Activated CD8-positive, alpha-beta memory T cell treated with anti-CD3 and anti-CD28 coated beads, Interleukin-2, amount 10 ng/mL, durations not matched to agents 7 days and 5 days (primary cell): ENCODE measurements around the gene SRRM2. TPM values are rescaled to one million over a fixed set of nuclear protein-coding genes. Genes with fewer than 3 reads are reported as not detected.
A peak's percentile ranks its signal among the peaks of the same experiment; 100 is the strongest.

Experiments used
- ATAC-seq: fragments of 150-1000 bp; cut with Tn5 transposase; one replicate; pipeline ENCODE4 v1.10.0; 2021; ENCODE audit warnings: moderate library complexity
- CTCF ChIA-PET: fragments of 350-600 bp; sonication (Branson Sonifier 250); formaldehyde crosslinking; loops from one replicate; lab custom pipeline; 2021; ENCODE audit warnings: antibody characterized with exemption; lab: Charles Lee
- DNase-seq: peaks from one replicate; pipeline ENCODE4 v3.0.0-alpha.2; 2020
- H3K27ac Mint-ChIP-seq: one replicate; pipeline ENCODE4 v1.8.0; 2021; ENCODE audit warnings: mild to moderate bottlenecking, mixed read lengths
- H3K27me3 Mint-ChIP-seq: one replicate; pipeline ENCODE4 v1.8.0; 2021; ENCODE audit warnings: mixed read lengths
- H3K36me3 Mint-ChIP-seq: one replicate; pipeline ENCODE4 v1.8.0; 2021; ENCODE audit warnings: mild to moderate bottlenecking, mixed read lengths
- H3K4me1 Mint-ChIP-seq: one replicate; pipeline ENCODE4 v1.8.0; 2021; ENCODE audit warnings: mixed read lengths
- H3K4me3 Mint-ChIP-seq: one replicate; pipeline ENCODE4 v1.8.0; 2021; ENCODE audit warnings: mild to moderate bottlenecking, moderate library complexity, mixed read lengths
- H3K9me3 Mint-ChIP-seq: one replicate; pipeline ENCODE4 v1.8.0; 2022; ENCODE audit warnings: low read depth, mixed read lengths
- total RNA-seq, 2 experiments: library from RNA; stranded (reverse); gene quantifications; one replicate each; pipeline ENCODE4 v1.2.3, GENCODE V29; 2021

SRRM2 gene
- total RNA-seq, 2 experiments from 2014 or later = 631 to 651 TPM

DNA sequence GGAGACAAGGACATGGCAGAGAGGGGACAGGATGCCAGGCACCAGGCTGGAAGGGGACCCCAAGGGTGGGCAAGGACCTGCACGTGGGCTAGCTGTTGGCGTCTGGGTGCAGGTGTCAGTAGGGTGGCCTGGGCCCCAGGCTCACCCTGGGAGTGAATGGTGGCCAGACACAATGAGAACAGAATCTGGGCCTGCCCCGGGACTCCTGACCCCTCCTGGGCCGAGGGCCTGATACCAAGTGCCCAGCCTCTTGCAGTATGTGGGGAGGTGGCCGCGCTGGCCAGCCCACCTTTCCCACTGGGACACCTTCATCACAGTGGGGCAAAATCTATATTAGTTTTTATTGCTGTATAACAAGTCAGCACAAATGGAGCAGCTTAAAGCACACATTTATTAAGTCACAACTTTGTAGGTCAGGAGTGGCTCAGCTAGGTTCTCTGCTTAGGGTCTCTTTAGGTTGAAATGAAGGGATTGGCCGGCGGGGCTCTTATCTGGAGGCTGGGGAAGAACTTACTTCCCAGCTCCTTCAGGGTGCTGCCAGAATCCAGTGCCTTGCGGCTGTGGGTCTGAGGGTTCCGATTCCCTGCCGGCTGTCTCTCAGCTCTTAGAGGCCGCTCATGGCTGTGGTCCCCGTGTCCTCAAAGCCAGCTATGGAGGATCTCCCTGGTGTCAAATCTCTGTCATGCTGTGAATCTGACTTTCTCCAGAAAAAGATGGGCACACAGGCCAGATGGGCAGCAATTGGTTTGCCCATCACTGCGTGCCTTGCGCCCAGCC, 31.3 kb downstream of the SRRM2 start:
- CTCF ChIA-PET = interaction anchor here (1.4 kb wide), 1 partner anchor 85 kb away, joined by 7 read pairs; no protein-coding TSS in a partner anchor
- H3K9me3 Mint-ChIP-seq = no peaks in the 10 kb centered on the region
- no peaks in the 10 kb centered on the region for H3K36me3 Mint-ChIP-seq
- peaks cover 10% of the 10 kb centered on the region for H3K4me1 Mint-ChIP-seq
- ATAC-seq (no peak), DNase-seq (no peak)
- peaks cover 8% of the 10 kb centered on the region for H3K27me3 Mint-ChIP-seq
- no peak overlapping the region for H3K27ac Mint-ChIP-seq
- H3K4me3 Mint-ChIP-seq = no peak overlapping the region

- Mint-ChIP-seq H3K27me3 (peaks cover 9% of the 10 kb centered on the region), H3K36me3 (no peaks in the 10 kb centered on the region), H3K27ac (no peak overlapping the region), H3K4me3 (peak overlapping the region; percentile 64), H3K9me3 (no peaks in the 10 kb centered on the region), H3K4me1 (peaks cover 9% of the 10 kb centered on the region)
- DNase-seq (no peak), ATAC-seq (no peak)
- CTCF ChIA-PET = interaction anchor here (0.7 to 1.4 kb wide), 2 partner anchors 76 to 84 kb away, joined by 3 to 7 read pairs; no protein-coding TSS in a partner anchor
Measured at GRCh38 chr16:2784358-2785100, 32.1 kb downstream of the SRRM2 start.

DNA sequence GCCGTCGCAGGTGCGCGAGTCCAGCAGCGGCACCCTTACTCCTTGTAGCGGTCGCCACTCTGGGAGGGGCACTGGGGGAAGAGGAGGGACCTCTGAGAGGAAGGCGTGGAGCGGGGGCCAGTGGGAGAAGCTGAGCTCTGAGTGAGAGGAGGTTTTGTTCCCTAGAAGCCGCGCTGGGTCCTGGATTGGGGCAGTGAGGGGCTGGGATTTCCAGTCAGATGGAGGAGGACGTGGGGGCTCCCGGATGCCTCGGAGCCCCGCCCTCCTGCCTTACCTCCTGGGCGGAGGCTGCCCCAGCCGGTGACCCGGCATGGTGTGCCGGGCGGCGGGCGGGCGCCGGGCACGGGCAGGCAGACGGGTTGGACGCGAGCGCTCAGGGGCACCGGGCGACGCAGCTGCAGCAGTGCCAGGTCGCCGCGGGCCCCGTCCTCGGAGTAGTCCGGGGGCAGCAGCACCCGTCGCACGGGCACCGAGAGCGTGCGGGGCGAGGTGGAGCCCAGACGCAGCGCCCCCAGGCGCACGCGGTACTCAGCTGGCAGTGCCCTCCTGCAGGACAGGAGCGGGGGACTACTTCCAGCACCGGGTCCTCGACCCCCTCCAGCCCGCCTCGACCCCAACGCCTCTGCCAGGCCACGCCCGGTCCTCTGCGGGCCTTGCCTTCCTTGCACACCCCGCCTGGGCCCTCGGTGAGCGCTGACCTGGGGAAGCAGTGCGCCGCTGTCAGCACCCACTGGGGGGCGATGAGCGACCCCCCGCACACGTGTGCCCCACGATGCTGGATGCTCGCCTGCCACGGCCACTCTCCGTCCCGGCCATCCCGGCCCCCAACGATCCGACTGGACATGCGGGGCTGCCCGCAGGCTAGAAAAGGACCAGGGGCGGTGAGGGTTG, 32.9 kb downstream of the SRRM2 start:
- no peak for DNase-seq
- peak; percentile 71 for ATAC-seq

GRCh38 chr16:2786061-2786825, 33.8 kb downstream of the SRRM2 start:
- H3K4me1 Mint-ChIP-seq = peaks cover 9% of the 10 kb centered on the region
- H3K27ac Mint-ChIP-seq = no peak overlapping the region
- ATAC-seq = no peak
- H3K9me3 Mint-ChIP-seq = no peaks in the 10 kb centered on the region
- peaks cover 15% of the 10 kb centered on the region for H3K27me3 Mint-ChIP-seq
- no peak for DNase-seq
- peak overlapping the region; percentile 13 for H3K4me3 Mint-ChIP-seq
- H3K36me3 Mint-ChIP-seq = no peaks in the 10 kb centered on the region
- CTCF ChIA-PET = no interaction called here

More for the DNA sequence above, 32.9 kb downstream of the SRRM2 start:
- H3K27me3 Mint-ChIP-seq = peaks cover 13% of the 10 kb centered on the region
- no peaks in the 10 kb centered on the region for H3K9me3 Mint-ChIP-seq
- no peaks in the 10 kb centered on the region for H3K36me3 Mint-ChIP-seq
- CTCF ChIA-PET = interaction anchor here (0.7 to 1.4 kb wide), 2 partner anchors 76 to 83 kb away, joined by 3 to 7 read pairs; no protein-coding TSS in a partner anchor
- peaks cover 9% of the 10 kb centered on the region for H3K4me1 Mint-ChIP-seq
- peak overlapping the region; percentile 64 for H3K4me3 Mint-ChIP-seq
- no peak overlapping the region for H3K27ac Mint-ChIP-seq

GRCh38 chr16:2786826-2787151, 34.4 kb downstream of the SRRM2 start:
- CTCF ChIA-PET = no interaction called here
- Mint-ChIP-seq H3K4me3 (no peak overlapping the region), H3K36me3 (no peaks in the 10 kb centered on the region)

DNA sequence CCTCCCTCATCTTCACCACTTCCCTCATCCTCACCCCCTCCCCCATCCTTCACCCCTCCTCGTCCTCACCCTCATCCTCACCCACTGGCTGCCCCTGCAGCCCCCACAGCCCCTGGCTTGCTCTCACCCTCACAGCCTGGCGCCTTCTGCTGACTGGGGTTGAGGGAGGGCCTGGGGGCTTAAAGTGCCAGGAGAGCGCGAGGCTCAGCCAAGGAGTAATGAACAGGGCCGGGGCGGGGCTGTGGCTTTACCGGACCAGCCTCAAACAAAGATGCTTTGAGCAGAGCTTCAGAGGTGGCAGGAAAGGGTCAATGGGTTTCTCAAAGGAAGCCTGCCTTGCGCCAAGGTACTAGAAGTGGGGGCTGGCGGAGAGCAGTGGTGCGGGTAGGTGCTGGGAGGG, 35.0 kb downstream of the SRRM2 start, which contains the start of gene PRSS33:
Gene PRSS33 (minus strand): TSS at position 155 of the 400 bp plus-strand sequence. CDS start 1,013 bp downstream, outside the sequence.
- no peak within 1 kb of the TSS for H3K27ac Mint-ChIP-seq
- no peaks in the 10 kb centered on the region for H3K9me3 Mint-ChIP-seq
- ATAC-seq = no peak
- H3K4me1 Mint-ChIP-seq = peaks cover 9% of the 10 kb centered on the region
- CTCF ChIA-PET = no interaction called here
- no peaks in the 10 kb centered on the region for H3K36me3 Mint-ChIP-seq
- H3K27me3 Mint-ChIP-seq = peaks cover 17% of the 10 kb centered on the region
- no peak within 1 kb of the TSS for H3K4me3 Mint-ChIP-seq
- no peak for DNase-seq

More at GRCh38 chr16:2786826-2787151, 34.4 kb downstream of the SRRM2 start:
- Mint-ChIP-seq H3K9me3 (no peaks in the 10 kb centered on the region), H3K4me1 (peaks cover 9% of the 10 kb centered on the region), H3K27ac (no peak overlapping the region), H3K27me3 (peaks cover 15% of the 10 kb centered on the region)
- DNase-seq (no peak), ATAC-seq (no peak)

GRCh38 chr16:2787961-2788360, 35.5 kb downstream of the SRRM2 start:
- H3K9me3 Mint-ChIP-seq = no peaks in the 10 kb centered on the region
- CTCF ChIA-PET = no interaction called here
- no peak overlapping the region for H3K27ac Mint-ChIP-seq
- peaks cover 19% of the 10 kb centered on the region for H3K27me3 Mint-ChIP-seq
- no peak overlapping the region for H3K4me3 Mint-ChIP-seq
- H3K36me3 Mint-ChIP-seq = no peaks in the 10 kb centered on the region
- peaks cover 9% of the 10 kb centered on the region for H3K4me1 Mint-ChIP-seq
- DNase-seq = no peak
- no peak for ATAC-seq

DNA sequence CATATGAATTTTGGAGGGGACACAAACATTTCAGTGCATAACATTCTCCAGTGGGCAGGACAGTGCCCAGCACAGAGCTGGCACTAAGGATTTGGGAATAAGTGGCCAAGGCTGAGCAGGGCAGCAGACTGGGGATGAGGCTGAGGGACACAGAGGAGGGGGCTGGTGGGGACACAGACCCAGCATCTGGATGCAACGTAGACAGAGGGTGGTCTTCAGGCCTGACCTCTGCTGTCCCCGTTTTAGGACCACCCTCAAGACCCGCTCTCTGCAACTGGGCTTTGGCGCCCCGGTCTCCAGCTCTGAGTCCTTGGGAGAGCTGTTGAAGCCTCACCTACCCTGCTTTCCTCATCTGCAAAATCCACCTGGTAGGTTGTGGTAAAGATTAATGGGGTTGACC, 38.2 kb downstream of the SRRM2 start:
- no peak overlapping the region for H3K4me3 Mint-ChIP-seq
- H3K9me3 Mint-ChIP-seq = no peaks in the 10 kb centered on the region
- peaks cover 6% of the 10 kb centered on the region for H3K4me1 Mint-ChIP-seq
- CTCF ChIA-PET = interaction anchor here (0.7 to 1.4 kb wide), 3 partner anchors 26 to 77 kb away, joined by 3 to 4 read pairs (median 3); partner anchors contain the start of gene PRSS21
- H3K27ac Mint-ChIP-seq = no peak overlapping the region
- DNase-seq (no peak), ATAC-seq (no peak)
- H3K36me3 Mint-ChIP-seq = no peaks in the 10 kb centered on the region
- H3K27me3 Mint-ChIP-seq = peaks cover 33% of the 10 kb centered on the region

DNA sequence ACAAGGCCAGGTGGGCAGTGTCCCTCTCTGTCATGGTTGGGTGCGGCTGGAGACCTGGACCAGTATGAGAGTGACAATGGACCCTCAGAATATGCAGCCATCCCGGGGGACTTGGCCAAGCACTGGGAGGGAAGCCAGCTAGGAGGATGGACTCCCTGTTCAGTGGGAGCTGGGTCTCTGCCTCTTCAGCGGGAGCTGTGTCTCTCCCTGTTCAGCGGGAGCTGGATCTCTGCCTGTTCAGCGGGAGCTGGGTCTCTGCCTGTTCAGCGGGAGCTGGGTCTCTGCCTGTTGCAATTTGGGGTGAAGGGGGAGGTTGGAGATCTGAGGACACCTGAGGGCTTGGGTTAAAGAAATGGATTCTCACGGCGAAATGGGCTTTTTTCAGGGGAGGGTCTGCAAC, 38.7 kb downstream of the SRRM2 start:
- no peak for DNase-seq
- peaks cover 37% of the 10 kb centered on the region for H3K27me3 Mint-ChIP-seq
- CTCF ChIA-PET = interaction anchor here (0.8 to 1.4 kb wide), 2 partner anchors 13 to 26 kb away, joined by 3 read pairs; partner anchors contain the start of gene PRSS21

DNA sequence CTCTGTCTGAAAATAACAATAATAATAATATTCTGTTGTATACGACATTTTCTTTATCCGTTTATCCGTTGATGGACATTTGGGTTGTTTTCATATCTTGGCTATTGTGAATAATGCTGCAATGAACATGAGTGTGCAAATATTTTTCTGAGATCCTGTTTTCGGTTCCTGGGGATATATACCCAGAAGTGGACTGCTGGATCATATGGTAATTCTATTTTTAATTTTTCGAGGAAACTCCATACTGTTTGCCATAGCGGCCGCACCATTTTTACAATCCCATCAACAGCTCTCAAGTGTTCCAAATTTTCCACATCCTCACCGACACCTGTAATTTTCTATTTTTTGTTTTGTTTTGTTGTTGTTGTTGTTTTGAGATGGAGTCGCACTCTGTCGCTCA, 40.5 kb downstream of the SRRM2 start:
- no peak overlapping the region for H3K4me3 Mint-ChIP-seq
- peaks cover 37% of the 10 kb centered on the region for H3K27me3 Mint-ChIP-seq
- H3K36me3 Mint-ChIP-seq = no peaks in the 10 kb centered on the region
- no peaks in the 10 kb centered on the region for H3K4me1 Mint-ChIP-seq
- no peak overlapping the region for H3K27ac Mint-ChIP-seq
- ATAC-seq (no peak), DNase-seq (no peak)
- H3K9me3 Mint-ChIP-seq = no peaks in the 10 kb centered on the region
- CTCF ChIA-PET = no interaction called here

More for the DNA sequence above, 38.7 kb downstream of the SRRM2 start:
- H3K27ac Mint-ChIP-seq = no peak overlapping the region
- H3K9me3 Mint-ChIP-seq = no peaks in the 10 kb centered on the region
- ATAC-seq = no peak
- H3K36me3 Mint-ChIP-seq = no peaks in the 10 kb centered on the region
- no peak overlapping the region for H3K4me3 Mint-ChIP-seq
- peaks cover 3% of the 10 kb centered on the region for H3K4me1 Mint-ChIP-seq

- CTCF ChIA-PET = no interaction called here
- Mint-ChIP-seq H3K4me3 (no peak overlapping the region), H3K27ac (no peak overlapping the region), H3K27me3 (peaks cover 34% of the 10 kb centered on the region), H3K9me3 (no peaks in the 10 kb centered on the region), H3K36me3 (no peaks in the 10 kb centered on the region), H3K4me1 (no peaks in the 10 kb centered on the region)
- no peak for ATAC-seq
- DNase-seq = no peak
Measured at GRCh38 chr16:2795395-2796143, 43.1 kb downstream of the SRRM2 start.

- peaks cover 1% of the 10 kb centered on the region for H3K9me3 Mint-ChIP-seq
- ATAC-seq = no peak
- CTCF ChIA-PET = no interaction called here
Measured at GRCh38 chr16:2798723-2799204, 46.3 kb downstream of the SRRM2 start.

More at GRCh38 chr16:2798723-2799204, 46.3 kb downstream of the SRRM2 start:
- Mint-ChIP-seq H3K36me3 (no peaks in the 10 kb centered on the region), H3K4me3 (no peak overlapping the region), H3K27me3 (peaks cover 22% of the 10 kb centered on the region), H3K27ac (no peak overlapping the region), H3K4me1 (no peaks in the 10 kb centered on the region)
- no peak for DNase-seq
